GM19452 (cell line): Measurements from ENCODE around the gene NUP133.

Source experiments
- ATAC-seq: cut with Tn5 transposase; IDR thresholded peaks from one replicate; pipeline ENCODE4 v1.9.1; 2021; ENCODE audit not compliant: unreplicated experiment

The NUP133 gene

GRCh38 chr1:229452956-229453801 lies 55.0 kb downstream of the NUP133 start:
- no peak for ATAC-seq

- no peak for ATAC-seq
These were observed 59.3 kb downstream of the NUP133 start for GRCh38 chr1:229448845-229449244.

DNA sequence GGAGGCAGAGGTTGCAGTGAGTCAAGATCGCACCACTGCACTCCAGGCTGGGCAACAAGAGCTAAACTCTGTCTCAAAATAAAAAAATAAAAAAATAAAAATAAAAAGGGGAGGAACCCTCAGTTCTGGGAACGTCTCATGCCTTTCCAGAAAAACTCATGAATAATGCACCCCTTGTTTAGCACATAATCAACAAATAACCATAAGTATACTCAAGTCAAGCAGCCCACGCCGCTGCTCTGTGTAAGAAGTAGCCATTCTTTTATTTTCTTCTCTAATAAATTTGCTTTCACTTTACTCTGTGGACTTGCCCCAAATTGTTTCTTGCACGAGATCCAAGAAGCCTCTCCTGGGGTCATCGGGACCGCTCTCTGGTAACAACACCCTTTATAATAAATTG lies 59.8 kb downstream of the NUP133 start:
- no peak for ATAC-seq

- no peak for ATAC-seq
These were observed 60.3 kb downstream of the NUP133 start for GRCh38 chr1:229447809-229448252.

GRCh38 chr1:229445828-229446227 lies 62.3 kb downstream of the NUP133 start:
- no peak for ATAC-seq

DNA sequence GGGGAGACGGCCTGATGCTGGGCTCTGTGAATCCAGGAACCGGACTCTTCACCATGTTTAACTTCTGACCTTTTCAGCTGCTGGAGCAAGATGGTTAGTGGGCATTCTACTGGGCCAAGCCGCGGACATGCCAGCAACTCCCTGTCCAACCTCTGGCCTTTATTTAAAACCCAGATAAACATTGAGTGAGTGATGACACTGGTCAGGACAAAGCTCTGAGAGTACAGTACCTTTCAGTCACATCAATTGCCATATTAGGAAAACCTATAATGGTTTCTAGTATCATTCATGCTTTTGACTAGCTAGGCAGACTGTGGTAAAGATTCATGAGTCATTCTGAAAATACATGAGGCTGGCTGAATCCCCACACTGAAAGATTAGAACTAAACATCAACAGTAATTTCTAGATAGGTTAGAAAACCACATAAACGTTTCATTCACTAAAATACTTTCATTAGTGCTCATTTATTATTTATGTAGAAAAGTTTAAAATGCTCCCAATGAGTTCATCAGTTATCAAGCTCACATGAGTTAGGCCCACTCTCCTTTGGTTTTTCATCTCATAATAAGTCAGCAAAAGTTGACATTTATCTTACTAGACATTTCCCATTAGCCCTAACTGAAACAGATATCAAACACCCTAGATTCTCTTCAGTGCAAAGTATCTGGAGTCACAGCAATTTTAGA lies 67.1 kb downstream of the NUP133 start:
- ATAC-seq = peak; percentile 96

DNA sequence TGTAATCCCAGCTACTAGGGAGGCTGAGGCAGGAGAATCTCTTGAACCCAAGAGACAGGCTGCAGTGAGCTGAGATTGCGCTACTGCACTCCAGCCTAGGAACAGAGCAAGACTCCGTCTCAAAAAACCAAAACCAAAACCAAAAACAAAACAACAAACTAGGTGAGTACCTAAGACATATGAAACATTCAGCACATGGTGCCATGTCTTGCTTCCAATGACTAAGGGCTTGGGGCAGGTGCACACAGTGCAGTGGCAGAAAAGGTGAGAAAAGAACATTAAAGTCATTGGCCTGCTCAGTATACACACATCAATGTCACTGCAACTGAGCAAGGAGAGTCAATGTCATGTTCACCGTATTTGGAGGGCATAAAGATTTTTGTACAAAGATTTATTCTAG lies 70.1 kb downstream of the NUP133 start:
- no peak for ATAC-seq

DNA sequence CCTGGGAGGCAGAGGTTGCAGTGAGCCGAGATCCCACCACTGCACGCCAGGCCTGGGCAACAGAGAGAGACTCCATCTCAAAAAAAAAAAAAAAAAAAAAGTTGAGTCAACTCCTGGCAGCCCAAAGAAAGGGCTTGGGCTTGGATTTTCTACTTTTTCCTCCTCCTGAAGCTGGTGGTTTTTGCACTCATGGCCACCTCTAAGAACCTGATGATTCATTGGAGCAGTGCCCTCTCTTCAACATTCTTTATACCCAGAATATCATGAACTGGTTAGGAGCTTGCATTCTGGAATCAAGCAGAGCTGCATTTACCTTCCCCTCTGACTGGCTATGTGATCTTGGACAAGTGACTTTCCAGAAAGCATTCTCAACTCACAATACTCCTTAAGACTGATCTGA lies 70.7 kb downstream of the NUP133 start:
- no peak for ATAC-seq

DNA sequence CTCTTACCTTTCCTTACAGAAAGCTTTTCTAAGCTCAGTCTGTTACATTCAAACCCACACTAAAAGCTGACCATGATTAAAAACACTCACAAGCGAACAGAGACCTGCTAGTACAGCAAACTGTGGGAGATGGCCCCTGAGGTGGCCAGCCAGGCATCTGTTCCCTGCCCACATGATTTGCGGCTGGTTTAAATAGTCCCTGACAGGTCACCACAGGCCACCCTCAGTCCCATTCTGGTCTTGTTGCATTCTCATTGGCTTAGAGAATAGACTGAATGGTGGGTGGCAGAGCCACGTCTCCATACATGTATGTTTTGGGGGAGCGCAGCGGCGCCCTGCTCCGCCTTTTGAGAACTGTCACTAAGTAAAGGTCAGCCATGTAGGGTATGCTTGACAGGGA lies 71.9 kb downstream of the NUP133 start:
- no peak for ATAC-seq

DNA sequence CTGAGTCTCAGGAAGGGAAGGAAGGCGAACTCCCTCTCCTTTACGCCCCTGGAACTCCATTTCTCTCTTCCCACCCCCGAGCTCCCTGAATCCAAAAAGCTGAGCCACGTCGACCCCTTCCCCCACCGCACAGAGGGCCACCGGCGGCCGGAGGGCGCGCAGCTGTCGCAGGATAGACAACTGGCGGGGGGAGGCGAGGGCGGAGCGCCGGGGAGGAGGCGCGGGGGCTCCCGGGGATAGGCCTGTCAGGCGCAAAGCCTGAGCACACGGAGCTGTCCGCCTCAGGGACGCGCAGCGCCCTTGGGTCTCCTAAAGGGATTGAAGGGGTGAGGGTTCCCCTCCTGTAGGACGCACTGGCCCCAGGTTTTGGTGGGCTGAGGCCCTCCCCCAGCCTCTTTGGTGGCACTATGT lies 73.5 kb downstream of the NUP133 start:
- no peak for ATAC-seq

GRCh38 chr1:229434005-229434640 lies 74.0 kb downstream of the NUP133 start, which contains the start of gene ACTA1:
Gene ACTA1, minus strand, starts transcription at chr1:229434094. Its CDS starts 979 bp downstream, at chr1:229433115.
- ATAC-seq = no peak

GRCh38 chr1:229433364-229434004 lies 74.7 kb downstream of the NUP133 start:
- ATAC-seq = no peak

- ATAC-seq = no peak
These were observed 75.2 kb downstream of the NUP133 start for GRCh38 chr1:229432905-229433304.

DNA sequence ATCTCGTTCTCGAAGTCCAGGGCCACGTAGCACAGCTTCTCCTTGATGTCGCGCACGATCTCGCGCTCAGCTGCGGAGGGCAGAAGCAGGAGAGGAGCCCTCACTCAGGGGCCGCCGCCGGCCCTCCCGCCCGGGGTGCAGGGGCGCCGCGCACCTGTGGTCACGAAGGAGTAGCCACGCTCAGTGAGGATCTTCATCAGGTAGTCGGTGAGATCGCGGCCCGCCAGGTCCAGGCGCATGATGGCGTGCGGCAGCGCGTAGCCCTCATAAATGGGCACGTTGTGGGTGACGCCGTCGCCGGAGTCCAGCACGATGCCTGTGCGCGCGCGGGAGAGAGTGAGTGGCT lies 76.1 kb downstream of the NUP133 start:
- ATAC-seq = no peak

- ATAC-seq = no peak
These were observed 76.6 kb downstream of the NUP133 start for GRCh38 chr1:229431284-229432115.

DNA sequence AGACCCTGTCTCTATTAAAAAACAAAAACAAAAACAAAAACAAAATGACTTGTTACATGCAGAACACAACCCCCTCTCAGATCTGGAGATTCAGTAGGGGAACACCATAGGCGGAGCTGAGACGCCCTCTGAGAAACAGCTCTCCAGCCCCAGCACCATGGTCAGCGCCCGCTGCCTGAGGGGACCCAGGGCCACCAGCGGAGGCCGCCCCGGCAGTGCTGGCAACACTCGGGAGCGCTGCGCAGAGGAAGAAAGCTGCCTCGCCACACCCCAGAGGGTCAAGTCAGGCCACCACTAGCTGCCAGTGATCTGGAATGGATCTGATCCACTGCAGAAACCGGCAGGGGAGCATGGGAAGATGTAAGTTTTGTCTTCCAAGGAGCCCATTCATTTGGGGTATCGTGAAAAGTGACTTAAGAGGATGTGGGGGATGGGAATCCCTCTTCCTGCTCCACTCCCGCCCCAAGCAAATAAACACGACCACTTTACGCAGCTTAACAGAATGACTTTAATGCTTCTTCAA lies 77.3 kb downstream of the NUP133 start:
- ATAC-seq = no peak

DNA sequence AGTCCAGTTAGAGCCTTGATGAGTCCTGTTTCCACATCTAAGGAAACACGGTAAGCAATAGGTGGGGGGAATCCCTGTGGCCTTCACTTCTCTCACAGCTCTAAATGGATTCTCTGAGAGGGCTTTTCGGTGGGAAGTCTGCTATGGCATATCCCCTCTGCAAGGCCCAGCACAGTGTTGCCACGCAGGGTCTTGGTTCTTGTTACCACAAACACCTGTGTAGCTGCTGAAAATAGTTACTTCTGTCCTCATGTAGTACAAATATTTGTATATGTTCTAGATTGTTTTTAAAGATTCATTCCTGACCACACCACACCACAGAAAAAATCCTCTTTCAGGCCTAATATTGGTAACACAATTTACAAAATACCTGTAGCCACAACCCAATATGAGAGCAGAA lies 79.9 kb downstream of the NUP133 start:
- ATAC-seq = no peak

DNA sequence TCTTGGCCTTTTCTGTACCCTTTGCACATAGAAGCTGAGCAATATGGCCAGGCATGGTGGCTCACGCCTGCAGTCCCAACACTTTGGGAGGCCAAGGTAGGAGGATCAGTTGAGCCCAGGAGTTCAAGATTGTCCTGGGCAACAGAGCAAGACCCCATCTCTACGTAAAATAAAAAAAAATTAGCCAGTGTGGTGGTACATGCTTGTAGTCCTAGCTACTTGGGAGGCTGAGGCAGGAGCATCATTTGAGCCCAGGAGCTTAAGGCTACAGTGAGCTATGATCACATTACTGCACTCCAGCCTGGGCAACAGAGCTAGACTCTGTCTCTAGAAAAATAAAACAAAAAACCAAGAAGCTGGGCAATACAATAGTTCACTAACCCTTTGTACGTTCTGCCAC lies 80.6 kb downstream of the NUP133 start:
- no peak for ATAC-seq

- no peak for ATAC-seq
These were observed 82.5 kb downstream of the NUP133 start for GRCh38 chr1:229425564-229426159.

GRCh38 chr1:229420765-229421164 lies 87.4 kb downstream of the NUP133 start:
- no peak for ATAC-seq
